Measurements from ENCODE around the gene GNB1L. TPM values are rescaled to one million over a fixed set of nuclear protein-coding genes. Genes with fewer than 3 reads are reported as not detected.

The GNB1L gene
- total and polyA plus RNA-seq, 9 of the 15 experiments (the other 6 are each of a cell fraction or from before 2014, with no cell fraction given) = 0.56 to 50.5 (median 10.2) TPM

GRCh38 chr22:19762568-19763457 is 91.9 kb downstream of the GNB1L start (continued):
- no peak for TF ChIP-seq ZNF609 (CRISPR knock-in tag; IDR thresholded peaks at IDR 0.05; ENCODE audit: borderline replicate concordance)
- no peak for TF ChIP-seq FOXP1 (CRISPR knock-in tag; IDR thresholded peaks at IDR 0.05)
- TF ChIP-seq ZNF3 (CRISPR knock-in tag; IDR thresholded peaks at IDR 0.05) = no peak
- TF ChIP-seq NFYB (IDR thresholded peaks at IDR 0.05; ENCODE audit: extremely low read depth, insufficient read length) = no peak
- peak in 1 of 2 experiments; percentile 7; a peak in 1 of 3 replicates for TF ChIP-seq CBX3 (IDR thresholded peaks at IDR 0.05; ENCODE audit: borderline replicate concordance in 1 of 2, low read length in 2 of 2)
- no peak for TF ChIP-seq ATF4 (CRISPR knock-in tag; IDR thresholded peaks at IDR 0.05)
- no peak for TF ChIP-seq ZNF655 (CRISPR knock-in tag; IDR thresholded peaks at IDR 0.05)
- no peak for TF ChIP-seq ZNF133 (CRISPR knock-in tag; IDR thresholded peaks at IDR 0.05)
- TF ChIP-seq HINFP (tag; conservative IDR thresholded peaks at IDR 0.05; ENCODE audit: low read depth) = no peak
- 0 out of 4 replicates have a peak, but pooled peaks of 1 of the 2 experiments have one; percentile 64 for TF ChIP-seq MLX (CRISPR knock-in tag; conservative IDR thresholded peaks at IDR 0.05)
- TF ChIP-seq ELF1 (tag; IDR thresholded peaks at IDR 0.05) = no peak
- no peak for TF ChIP-seq PBX2 (CRISPR knock-in tag; IDR thresholded peaks at IDR 0.05; ENCODE audit: low read depth)
- no peak for TF ChIP-seq PBX2 (tag; conservative IDR thresholded peaks at IDR 0.05; ENCODE audit: low read depth)
